GM18519 (cell line): Measurements from ENCODE around the gene TFF1.

Experiments used
- ATAC-seq: cut with Tn5 transposase; IDR thresholded peaks from one replicate; pipeline ENCODE4 v1.9.1; 2021; ENCODE audit warnings: mild to moderate bottlenecking, moderate library complexity; ENCODE audit not compliant: unreplicated experiment, low FRiP score

TFF1 gene

GRCh38 chr21:42384156-42384945 is 18.0 kb upstream of the TFF1 start:
- no peak for ATAC-seq

DNA sequence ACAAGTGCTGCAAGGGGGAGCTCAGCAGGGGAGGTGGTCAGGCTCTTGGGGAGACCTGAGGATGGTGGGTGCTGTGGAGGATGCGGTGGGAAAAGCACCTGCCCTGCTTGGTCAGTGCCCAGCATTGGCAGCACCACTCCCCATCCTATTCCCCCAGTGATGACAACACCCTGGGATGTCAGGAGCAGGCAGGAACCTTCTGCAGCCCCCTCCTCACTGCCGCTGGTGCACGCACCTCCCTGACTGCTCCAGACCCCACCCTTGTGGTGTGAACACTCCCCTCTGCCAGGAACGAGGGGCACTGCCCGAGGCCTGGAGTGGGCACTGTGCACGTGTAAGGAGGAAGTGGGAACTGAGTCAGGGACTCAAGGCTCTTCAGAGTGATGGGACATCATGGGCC is 17.0 kb upstream of the TFF1 start:
- no peak for ATAC-seq

GRCh38 chr21:42382915-42383314 is 16.6 kb upstream of the TFF1 start:
- no peak for ATAC-seq

GRCh38 chr21:42381347-42381984 is 15.1 kb upstream of the TFF1 start:
- no peak for ATAC-seq

DNA sequence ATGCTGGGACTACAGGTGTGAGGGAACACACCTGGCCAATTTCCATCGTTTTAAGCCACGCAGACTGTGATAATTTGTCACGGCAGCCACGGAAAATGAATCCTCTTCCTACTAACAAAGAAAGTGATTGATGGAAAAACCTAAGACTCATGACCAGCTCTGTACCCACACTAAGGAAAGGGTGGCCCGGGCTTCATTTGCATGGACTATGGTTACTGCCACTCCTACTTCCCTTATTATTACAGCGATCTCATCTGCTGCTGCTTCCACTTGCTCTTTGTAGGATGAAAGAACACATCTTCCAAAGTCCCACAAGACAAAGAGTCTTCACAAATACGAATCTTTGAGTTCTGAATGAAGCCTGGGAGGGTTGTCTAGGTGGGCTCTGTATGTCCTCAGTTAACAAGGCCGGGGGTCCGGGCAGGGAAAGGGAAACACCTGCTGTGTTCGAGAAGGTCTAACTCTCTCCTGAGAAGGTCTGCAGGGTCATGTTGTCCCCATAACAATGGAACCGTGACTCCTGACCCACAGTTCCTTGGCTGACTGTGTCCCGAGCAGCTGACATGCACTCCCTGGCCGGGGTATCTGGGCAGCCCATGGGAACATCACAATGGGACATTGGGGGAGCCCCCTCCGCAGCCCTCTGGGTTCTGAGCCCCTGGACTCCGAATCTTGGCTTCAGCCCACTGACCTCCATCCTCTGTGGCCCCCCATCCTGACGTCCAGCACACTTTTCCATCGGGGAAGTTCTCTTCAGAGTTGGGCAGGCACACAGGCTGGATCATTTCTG is 13.3 kb upstream of the TFF1 start:
- no peak for ATAC-seq

GRCh38 chr21:42378418-42378817 is 12.1 kb upstream of the TFF1 start:
- ATAC-seq, result no peak

DNA sequence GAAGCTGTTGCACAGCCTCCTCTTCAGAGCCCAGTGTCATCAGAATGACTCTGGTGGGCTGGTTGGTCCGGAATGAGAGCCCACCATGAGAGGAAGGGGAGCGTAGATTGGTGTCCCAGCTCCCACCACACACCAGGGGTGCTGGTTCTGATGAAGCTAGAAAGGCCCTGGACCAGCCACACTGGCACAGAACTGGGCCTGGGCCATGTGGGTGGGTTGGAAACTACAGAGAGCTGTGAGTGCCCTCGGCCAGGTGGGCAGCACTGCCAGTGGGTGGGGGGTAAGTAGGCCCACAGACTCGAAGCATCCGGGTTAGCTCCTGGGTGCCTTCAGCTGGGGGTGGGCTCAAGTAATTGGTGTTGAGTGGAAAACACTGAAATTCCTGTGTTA is 11.6 kb upstream of the TFF1 start:
- no peak for ATAC-seq

GRCh38 chr21:42377211-42377950 is 11.0 kb upstream of the TFF1 start:
- ATAC-seq, result no peak

DNA sequence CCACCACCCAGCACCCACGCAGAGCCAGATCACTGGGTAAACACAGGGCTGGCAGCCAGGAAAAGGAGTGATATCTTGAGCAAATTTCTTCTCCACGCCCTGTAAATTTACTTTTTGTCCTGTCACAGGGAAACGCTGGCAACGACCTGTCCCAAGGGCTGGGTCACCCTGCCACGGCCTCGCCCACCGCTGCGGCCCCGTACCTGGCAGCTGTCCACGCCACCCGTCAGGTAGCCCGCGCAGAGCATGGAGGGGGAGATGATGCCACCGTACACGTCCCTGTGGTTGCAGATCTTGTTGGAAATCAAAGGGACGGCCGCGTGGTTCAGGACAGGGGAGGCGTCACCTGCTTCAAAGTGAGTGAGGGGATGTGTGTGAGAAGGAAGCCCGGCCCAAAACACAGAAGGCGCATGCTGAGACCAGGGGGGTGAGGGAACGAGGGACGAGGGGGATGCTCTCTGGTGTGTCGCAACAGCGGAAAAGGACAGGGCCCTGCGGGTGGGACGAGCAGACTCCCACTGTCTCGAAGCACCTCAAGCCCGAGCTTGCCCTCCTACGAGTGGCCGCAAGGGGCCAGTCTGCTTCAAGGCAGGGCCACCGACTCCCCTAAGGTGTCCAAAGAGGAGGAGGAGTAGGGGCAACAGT is 10.1 kb upstream of the TFF1 start:
- ATAC-seq, result no peak

GRCh38 chr21:42375966-42376337 is 9.6 kb upstream of the TFF1 start:
- no peak for ATAC-seq

- no peak for ATAC-seq
Measured at GRCh38 chr21:42375506-42375905, 9.2 kb upstream of the TFF1 start.

- no peak for ATAC-seq
Measured at GRCh38 chr21:42374864-42375499, 8.6 kb upstream of the TFF1 start.

DNA sequence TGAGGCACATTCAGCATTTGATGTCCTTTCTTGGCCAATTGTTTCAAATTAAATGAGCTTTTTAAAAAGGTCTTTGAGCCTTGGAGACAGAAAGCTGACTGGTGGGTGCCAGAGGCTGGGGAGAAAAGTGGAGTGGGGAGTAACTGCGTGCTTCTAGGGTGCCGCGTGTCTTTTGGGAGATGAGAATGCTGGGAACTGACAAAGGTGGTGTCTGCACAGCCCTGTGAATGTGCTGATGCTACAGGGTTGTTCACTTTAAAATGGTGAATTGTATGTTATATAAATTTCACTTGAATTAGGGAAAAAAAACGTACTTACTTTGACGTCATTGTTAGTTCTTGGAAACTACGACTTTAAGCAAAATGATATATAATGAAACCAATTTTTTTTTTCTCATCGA is 8.1 kb upstream of the TFF1 start:
- no peak for ATAC-seq

GRCh38 chr21:42373908-42374455 is 7.6 kb upstream of the TFF1 start:
- ATAC-seq, result no peak

DNA sequence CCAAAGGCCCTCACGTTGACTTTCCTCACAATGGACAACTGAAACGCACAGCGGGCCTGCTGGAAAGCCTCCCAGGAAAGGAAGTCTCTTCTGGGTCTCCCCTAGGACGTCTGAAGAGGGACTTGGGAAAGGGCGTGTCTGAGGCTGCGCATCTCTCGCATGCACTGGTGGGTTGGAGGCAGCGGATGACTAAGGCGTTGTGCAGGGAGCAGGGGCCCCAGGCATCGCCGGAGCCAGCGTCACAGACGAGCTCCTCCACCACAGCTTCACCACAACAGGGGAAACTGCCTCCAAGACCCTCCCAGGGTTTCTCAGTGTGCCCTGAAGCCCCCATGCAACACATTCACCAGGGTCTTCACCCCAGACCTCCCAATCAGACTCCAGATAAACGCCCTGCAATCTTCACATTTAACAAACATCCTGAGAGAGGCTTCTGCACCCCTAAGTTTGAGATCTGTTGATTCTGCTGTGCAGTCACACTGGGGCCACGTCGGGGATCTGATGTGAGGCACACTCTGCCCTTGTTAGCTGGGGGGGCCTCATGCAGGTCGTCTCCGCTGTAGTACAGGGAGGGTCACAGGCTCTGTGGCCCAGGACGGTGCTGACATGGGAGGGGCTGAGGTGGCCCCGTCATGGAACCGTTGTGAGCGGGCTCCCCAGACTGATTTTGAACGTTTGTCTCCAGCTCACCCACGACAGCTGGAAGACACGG is 7.0 kb upstream of the TFF1 start:
- no peak for ATAC-seq

DNA sequence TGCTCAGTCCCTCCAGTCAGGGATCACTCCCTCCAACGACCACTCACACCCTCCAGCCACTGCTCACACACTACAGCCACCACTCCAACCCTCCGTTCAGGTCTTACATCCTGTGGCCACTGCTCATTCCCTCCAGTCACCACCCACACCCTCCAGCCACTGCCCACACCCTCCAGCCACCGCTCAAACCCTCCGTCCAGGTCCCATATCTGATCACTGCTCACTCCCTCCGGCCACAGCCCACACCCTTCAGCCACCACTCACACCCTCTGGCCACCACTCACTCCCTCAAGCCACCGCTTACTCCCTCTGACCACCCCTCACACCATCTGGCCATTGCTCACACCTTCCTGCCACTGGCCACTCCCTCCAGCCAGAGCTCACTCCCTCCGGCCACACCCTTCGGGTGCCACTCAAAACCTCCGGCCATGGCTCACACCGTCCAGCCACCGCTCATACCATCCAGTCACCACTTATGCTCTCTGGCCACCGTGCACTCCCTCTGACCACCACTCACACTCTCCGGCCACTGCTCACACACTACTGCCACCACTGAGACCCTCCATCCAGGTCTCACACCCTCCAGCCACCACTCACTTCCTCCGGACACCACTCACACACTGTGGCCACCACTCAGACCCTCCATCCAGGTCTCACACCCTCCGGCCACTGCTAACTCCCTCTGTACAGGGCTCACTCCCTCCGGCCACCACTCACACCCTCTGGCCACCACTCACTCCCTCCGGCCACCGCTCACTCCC is 4.7 kb upstream of the TFF1 start:
- no peak for ATAC-seq

GRCh38 chr21:42369821-42370220 is 3.5 kb upstream of the TFF1 start:
- ATAC-seq, result no peak
